SK-N-SH (cell line): ENCODE data around the gene DLD. TPM values are rescaled to one million over a fixed set of nuclear protein-coding genes. Genes with fewer than 3 reads are reported as not detected.

ENCODE experiments used
- CTCF ChIA-PET: fragments of 300-600, 350-600 bp; formaldehyde crosslinking; extraction: SDS; loops from one replicate; lab custom pipeline; 2021; lab: Yijun Ruan, JAX
- POLR2A ChIA-PET: fragments of 350-600 bp; sonication (Branson Sonifier 250); formaldehyde crosslinking; extraction: SDS; loops from one replicate; lab custom pipeline; 2020; ENCODE audit warnings: antibody characterized with exemption, inconsistent platforms; lab: Yijun Ruan, JAX
- DNase-seq: peaks from one replicate; pipeline ENCODE4 v3.0.0; 2012
- H2AFZ ChIP-seq: fragments of 200-600 bp; sonication (generic); 2 replicates; pipeline ENCODE4 v1.8.1; 2016; ENCODE audit warnings: antibody characterized with exemption, mild to moderate bottlenecking, low read depth
- H3F3A ChIP-seq: fragments of 200-600 bp; sonication (generic); replicated peaks from 2 replicates; pipeline ENCODE3; 2016; ENCODE audit warnings: antibody characterized with exemption, mild to moderate bottlenecking; ENCODE audit not compliant: insufficient read depth
- H3K27ac ChIP-seq, 2 experiments: fragments of 200-500 bp in 1 of 2; fragments of 200-600 bp in 1 of 2; sonication (Bioruptor generic) in 1 of 2; sonication (generic), shearing (Covaris generic) in 1 of 2; 2 replicates each; pipeline versions ENCODE4 v1.5.1 to v1.6.1; 2014 to 2016; ENCODE audit warnings: low read depth in 2 of 2, inconsistent platforms in 1 of 2, low read length in 1 of 2, mild to moderate bottlenecking in 1 of 2, mixed read lengths in 1 of 2
- H3K27me3 ChIP-seq: fragments of 200-600 bp; sonication (generic), shearing (Covaris generic); 2 replicates; pipeline ENCODE4 v1.6.1; 2016; ENCODE audit warnings: mixed run types; ENCODE audit not compliant: insufficient read depth
- H3K36me3 ChIP-seq, 2 experiments: fragments of 200-500 bp in 1 of 2; fragments of 200-600 bp in 1 of 2; sonication (Bioruptor generic) in 1 of 2; sonication (generic) in 1 of 2; replicated peaks in 1 of 2; 2 replicates each; pipeline versions ENCODE3 to v1.5.1; 2014 to 2016; ENCODE audit warnings: low read length in 1 of 2, mild to moderate bottlenecking in 1 of 2; ENCODE audit not compliant: insufficient read depth in 2 of 2, control insufficient read depth in 1 of 2
- H3K4me1 ChIP-seq, 2 experiments: fragments of 200-500 bp in 1 of 2; fragments of 200-600 bp in 1 of 2; sonication (Bioruptor generic) in 1 of 2; sonication (generic), shearing (Covaris generic) in 1 of 2; 2 replicates each; pipeline versions ENCODE4 v1.5.1 to v1.6.1; 2014 to 2016; ENCODE audit warnings: low read depth in 1 of 2, low read length in 1 of 2, mixed run types in 1 of 2; ENCODE audit not compliant: insufficient read depth in 2 of 2, control insufficient read depth in 1 of 2
- H3K4me2 ChIP-seq: fragments of 200-600 bp; sonication (generic), shearing (Covaris generic); 2 replicates; pipeline ENCODE4 v1.6.1; 2017; ENCODE audit warnings: mixed run types
- H3K4me3 ChIP-seq, 2 experiments: fragments of 200-500 bp in 1 of 2; fragments of 200-600 bp in 1 of 2; sonication (Bioruptor generic) in 1 of 2; sonication (generic), shearing (Covaris generic) in 1 of 2; 2 replicates each; pipeline versions ENCODE4 v1.5.1 to v1.8.1; 2014 to 2016; ENCODE audit warnings: low read depth in 2 of 2, inconsistent platforms in 1 of 2, low read length in 1 of 2, mild to moderate bottlenecking in 1 of 2, mixed read lengths in 1 of 2, moderate library complexity in 1 of 2
- H3K79me2 ChIP-seq: fragments of 200-600 bp; sonication (generic); 2 replicates; pipeline ENCODE4 v1.8.1; 2017; ENCODE audit warnings: mild to moderate bottlenecking; ENCODE audit not compliant: insufficient read depth
- H3K9ac ChIP-seq: fragments of 200-600 bp; sonication (generic); 2 replicates; pipeline ENCODE4 v1.6.1; 2017; ENCODE audit warnings: mixed run types
- H3K9me2 ChIP-seq: fragments of 200-600 bp; sonication (generic); 2 replicates; pipeline ENCODE4 v1.6.1; 2017; ENCODE audit warnings: mixed run types
- H3K9me3 ChIP-seq: fragments of 200-600 bp; sonication (generic); 2 replicates; pipeline ENCODE4 v1.6.1; 2017; ENCODE audit warnings: mixed run types, mild to moderate bottlenecking, moderate library complexity
- H4K20me1 ChIP-seq: fragments of 200-600 bp; sonication (generic); 2 replicates; pipeline ENCODE4 v1.6.1; 2017; ENCODE audit warnings: mild to moderate bottlenecking, mixed run types; ENCODE audit not compliant: insufficient read depth
- ELF1 ChIP-seq: IDR thresholded peaks from 2 replicates; pipeline ENCODE4 v1.4.0; 2012
- EZH2phosphoT487 ChIP-seq: fragments of 200-600 bp; sonication (generic); IDR thresholded peaks from 2 replicates; pipeline ENCODE4 v1.6.1; 2017; ENCODE audit warnings: low read depth, mixed run types, mild to moderate bottlenecking, antibody characterized with exemption, moderate library complexity, borderline replicate concordance
- FOSL2 ChIP-seq: IDR thresholded peaks from 2 replicates; pipeline ENCODE4 v1.4.0; 2012; ENCODE audit warnings: low read depth, mild to moderate bottlenecking, moderate library complexity, borderline replicate concordance
- FOXJ3 ChIP-seq: sonication (generic); formaldehyde crosslinking; IDR thresholded peaks from 2 replicates; pipeline ENCODE4 v1.5.1; 2020; ENCODE audit warnings: mild to moderate bottlenecking, missing genetic modification reagents
- FOXM1 ChIP-seq: IDR thresholded peaks from 2 replicates; pipeline ENCODE4 v1.4.0; 2012; ENCODE audit warnings: low read depth, mild to moderate bottlenecking
- GATA2 ChIP-seq: sonication (generic); formaldehyde crosslinking; IDR thresholded peaks from 2 replicates; pipeline ENCODE4 v1.5.0; 2020; ENCODE audit warnings: mild to moderate bottlenecking, missing genetic modification reagents
- MAX ChIP-seq: IDR thresholded peaks from 2 replicates; pipeline ENCODE4 v1.4.0; 2012; ENCODE audit warnings: low read depth
- MXI1 ChIP-seq: IDR thresholded peaks from 2 replicates; pipeline ENCODE4 v1.6.1; 2012; ENCODE audit warnings: mild to moderate bottlenecking, low read depth, low read length, improper control_type of control experiment
- NRF1 ChIP-seq: IDR thresholded peaks from 2 replicates; pipeline ENCODE4 v1.6.1; 2012; ENCODE audit warnings: low read depth, mild to moderate bottlenecking, low read length
- PBX3 ChIP-seq: IDR thresholded peaks from 2 replicates; pipeline ENCODE4; 2012
- RCOR1 ChIP-seq: fragments of 150-350 bp; IDR thresholded peaks from 2 replicates; pipeline ENCODE4 v1.6.1; 2017; ENCODE audit warnings: antibody characterized with exemption, low read length
- TEAD4 ChIP-seq: IDR thresholded peaks from 2 replicates; pipeline ENCODE4 v1.4.0; 2012; ENCODE audit warnings: mild to moderate bottlenecking, borderline replicate concordance; ENCODE audit not compliant: insufficient read depth
- USF1 ChIP-seq: IDR thresholded peaks from 2 replicates; pipeline ENCODE4 v1.4.0; 2012; ENCODE audit warnings: low read depth, borderline replicate concordance
- WGBS: methylation state at CpG from one replicate; pipeline ENCODE4 v1.1.6; 2017; ENCODE audit warnings: low lambda C conversion rate; 5-methylcytosine and 5-hydroxymethylcytosine counted together
- polyA plus RNA-seq, 3 experiments: library from polyadenylated mRNA; depleted of rRNA; stranded (reverse); fragments of >200 nt; gene quantifications; 2 replicates each; pipeline ENCODE4 v1.2.3, GENCODE V29; 2012
- TF ChIP-seq, protein P1 (sequence below): fragments of 150-350 bp; IDR thresholded peaks from 2 replicates; pipeline ENCODE4 v1.6.1; 2016; ENCODE audit warnings: mild to moderate bottlenecking, low read depth, low read length
- TF ChIP-seq, protein P2 (sequence below): fragments of 150-350 bp; IDR thresholded peaks from 2 replicates; pipeline ENCODE4 v1.6.1; 2017; ENCODE audit warnings: antibody characterized with exemption, low read length, low read depth, borderline replicate concordance

The DLD gene
- polyA plus RNA-seq, 1 of the 3 experiments (the other 2 are of a cell fraction): 140 TPM

DNA sequence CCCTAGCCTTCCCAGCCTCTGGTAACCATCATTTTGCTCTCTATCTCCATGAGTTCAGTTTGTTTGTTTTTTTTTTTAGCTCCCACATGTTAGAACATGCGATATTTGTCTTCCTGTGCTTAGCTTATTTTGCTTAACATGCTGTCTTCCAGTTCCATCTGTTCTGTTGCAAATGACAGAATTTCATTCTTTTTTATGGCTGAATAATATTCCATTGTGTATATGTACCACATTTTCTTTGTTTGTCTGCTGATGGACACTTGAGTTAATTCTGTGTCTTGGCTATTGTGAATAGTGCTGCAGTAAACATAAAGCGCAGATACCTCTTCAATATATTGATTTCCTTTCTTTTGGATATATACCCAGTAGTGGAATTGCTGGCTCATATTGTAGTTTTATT lies 21.0 kb downstream of the DLD start:
- ChIA-PET POLR2A (no interaction called here), CTCF (interaction anchor here (0.6 to 1.9 kb wide), 4 partner anchors 15 to 432 kb away, joined by 3 to 5 read pairs (median 3); no protein-coding TSS in a partner anchor)
- H3K27ac ChIP-seq: no peak overlapping the region
- H4K20me1 ChIP-seq: no peaks in the 10 kb centered on the region
- no peaks in the 10 kb centered on the region for H3K9me3 ChIP-seq
- peaks cover 11% of the 10 kb centered on the region for H3F3A ChIP-seq
- peaks cover 73 to 95% of the 10 kb centered on the region in 2 experiments for H3K36me3 ChIP-seq
- H2AFZ ChIP-seq: no peak overlapping the region
- no peak overlapping the region for H3K4me3 ChIP-seq
- no peaks in the 10 kb centered on the region for H3K27me3 ChIP-seq
- no peak for DNase-seq
- peaks cover 0 to 8% of the 10 kb centered on the region in 2 experiments; a peak in 1 of 4 replicates for H3K4me1 ChIP-seq
- 80% methylated on average over 2 of the region's 2 CpGs for WGBS
- H3K9ac ChIP-seq: no peak overlapping the region
- no peak overlapping the region for H3K4me2 ChIP-seq
- H3K9me2 ChIP-seq: no peaks in the 10 kb centered on the region
- peaks cover 42% of the 10 kb centered on the region for H3K79me2 ChIP-seq
- TF ChIP-seq USF1 (no peak), MAX (no peak), MXI1 (no peak), FOSL2 (no peak), GATA2 (CRISPR knock-in tag) (no peak), FOXM1 (no peak), RCOR1 (no peak), PBX3 (no peak), TEAD4 (no peak), EZH2phosphoT487 (no peak), FOXJ3 (CRISPR knock-in tag) (no peak), ELF1 (no peak), NRF1 (no peak)
- TF ChIP-seq, protein P1, sequence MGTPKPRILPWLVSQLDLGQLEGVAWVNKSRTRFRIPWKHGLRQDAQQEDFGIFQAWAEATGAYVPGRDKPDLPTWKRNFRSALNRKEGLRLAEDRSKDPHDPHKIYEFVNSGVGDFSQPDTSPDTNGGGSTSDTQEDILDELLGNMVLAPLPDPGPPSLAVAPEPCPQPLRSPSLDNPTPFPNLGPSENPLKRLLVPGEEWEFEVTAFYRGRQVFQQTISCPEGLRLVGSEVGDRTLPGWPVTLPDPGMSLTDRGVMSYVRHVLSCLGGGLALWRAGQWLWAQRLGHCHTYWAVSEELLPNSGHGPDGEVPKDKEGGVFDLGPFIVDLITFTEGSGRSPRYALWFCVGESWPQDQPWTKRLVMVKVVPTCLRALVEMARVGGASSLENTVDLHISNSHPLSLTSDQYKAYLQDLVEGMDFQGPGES: no peak
- TF ChIP-seq, protein P2, sequence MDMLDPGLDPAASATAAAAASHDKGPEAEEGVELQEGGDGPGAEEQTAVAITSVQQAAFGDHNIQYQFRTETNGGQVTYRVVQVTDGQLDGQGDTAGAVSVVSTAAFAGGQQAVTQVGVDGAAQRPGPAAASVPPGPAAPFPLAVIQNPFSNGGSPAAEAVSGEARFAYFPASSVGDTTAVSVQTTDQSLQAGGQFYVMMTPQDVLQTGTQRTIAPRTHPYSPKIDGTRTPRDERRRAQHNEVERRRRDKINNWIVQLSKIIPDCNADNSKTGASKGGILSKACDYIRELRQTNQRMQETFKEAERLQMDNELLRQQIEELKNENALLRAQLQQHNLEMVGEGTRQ: no peak
